HK-2 (cell line): ENCODE measurements around the gene MBNL1.

Source experiments
- DNase-seq: peaks from one replicate; pipeline ENCODE4 v3.0.0-alpha.2; 2018; ENCODE audit not compliant: unreplicated experiment

The MBNL1 gene

GRCh38 chr3:152486364-152486763, 217.6 kb downstream of the MBNL1 start:
- no peak for DNase-seq

GRCh38 chr3:152488449-152488848, 219.7 kb downstream of the MBNL1 start:
- DNase-seq = no peak

- no peak for DNase-seq
Measured at GRCh38 chr3:152491922-152492321, 223.2 kb downstream of the MBNL1 start.

GRCh38 chr3:152496286-152496685, 227.6 kb downstream of the MBNL1 start:
- DNase-seq = no peak

GRCh38 chr3:152496716-152497115, 228.0 kb downstream of the MBNL1 start:
- no peak for DNase-seq

- no peak for DNase-seq
Measured at GRCh38 chr3:152497457-152497856, 228.7 kb downstream of the MBNL1 start.

GRCh38 chr3:152497890-152498289, 229.2 kb downstream of the MBNL1 start:
- DNase-seq = no peak

GRCh38 chr3:152499791-152500385, 231.2 kb downstream of the MBNL1 start:
- no peak for DNase-seq

- no peak for DNase-seq
Measured at GRCh38 chr3:152505926-152506325, 237.2 kb downstream of the MBNL1 start.

- no peak for DNase-seq
Measured at GRCh38 chr3:152508705-152509104, 240.0 kb downstream of the MBNL1 start.

- no peak for DNase-seq
Measured at GRCh38 chr3:152511904-152512303, 243.2 kb downstream of the MBNL1 start.

- DNase-seq = no peak
Measured at GRCh38 chr3:152513301-152513960, 244.7 kb downstream of the MBNL1 start.
